GM12874 (cell line): Measurements from ENCODE around the gene RIN1.

Experiments
- TF ChIP-seq, protein P1 (sequence below): IDR thresholded peaks from 2 replicates; pipeline ENCODE4 v1.5.1; 2011; ENCODE audit warnings: low read depth, mild to moderate bottlenecking, control low read depth, low read length, moderate library complexity; ENCODE audit not compliant: insufficient read depth

The RIN1 gene

DNA sequence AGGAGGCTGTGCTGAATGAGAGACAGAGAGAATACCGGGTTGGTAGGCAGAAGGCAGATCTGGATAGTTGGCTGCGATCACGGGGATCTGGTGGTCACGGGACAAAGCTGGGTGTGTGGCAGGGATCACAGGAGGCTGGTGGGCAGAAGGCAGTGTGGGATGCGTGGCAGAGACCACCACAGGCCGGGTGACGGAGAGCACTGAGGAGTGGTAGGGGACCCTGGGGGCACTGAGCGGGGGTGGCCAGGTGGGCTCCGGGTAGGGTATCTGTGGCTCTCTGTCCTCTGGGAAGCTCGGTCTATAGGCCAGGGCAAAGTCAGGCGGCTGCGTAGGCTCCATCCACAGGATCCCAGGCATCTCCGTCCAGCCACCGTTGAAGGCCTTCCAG lies 20.7 kb downstream of the RIN1 start:
- TF ChIP-seq, protein P1, sequence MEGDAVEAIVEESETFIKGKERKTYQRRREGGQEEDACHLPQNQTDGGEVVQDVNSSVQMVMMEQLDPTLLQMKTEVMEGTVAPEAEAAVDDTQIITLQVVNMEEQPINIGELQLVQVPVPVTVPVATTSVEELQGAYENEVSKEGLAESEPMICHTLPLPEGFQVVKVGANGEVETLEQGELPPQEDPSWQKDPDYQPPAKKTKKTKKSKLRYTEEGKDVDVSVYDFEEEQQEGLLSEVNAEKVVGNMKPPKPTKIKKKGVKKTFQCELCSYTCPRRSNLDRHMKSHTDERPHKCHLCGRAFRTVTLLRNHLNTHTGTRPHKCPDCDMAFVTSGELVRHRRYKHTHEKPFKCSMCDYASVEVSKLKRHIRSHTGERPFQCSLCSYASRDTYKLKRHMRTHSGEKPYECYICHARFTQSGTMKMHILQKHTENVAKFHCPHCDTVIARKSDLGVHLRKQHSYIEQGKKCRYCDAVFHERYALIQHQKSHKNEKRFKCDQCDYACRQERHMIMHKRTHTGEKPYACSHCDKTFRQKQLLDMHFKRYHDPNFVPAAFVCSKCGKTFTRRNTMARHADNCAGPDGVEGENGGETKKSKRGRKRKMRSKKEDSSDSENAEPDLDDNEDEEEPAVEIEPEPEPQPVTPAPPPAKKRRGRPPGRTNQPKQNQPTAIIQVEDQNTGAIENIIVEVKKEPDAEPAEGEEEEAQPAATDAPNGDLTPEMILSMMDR, result no peak

GRCh38 chr11:66314561-66315497 lies 21.4 kb downstream of the RIN1 start:
- TF ChIP-seq, protein P1, result no peak

DNA sequence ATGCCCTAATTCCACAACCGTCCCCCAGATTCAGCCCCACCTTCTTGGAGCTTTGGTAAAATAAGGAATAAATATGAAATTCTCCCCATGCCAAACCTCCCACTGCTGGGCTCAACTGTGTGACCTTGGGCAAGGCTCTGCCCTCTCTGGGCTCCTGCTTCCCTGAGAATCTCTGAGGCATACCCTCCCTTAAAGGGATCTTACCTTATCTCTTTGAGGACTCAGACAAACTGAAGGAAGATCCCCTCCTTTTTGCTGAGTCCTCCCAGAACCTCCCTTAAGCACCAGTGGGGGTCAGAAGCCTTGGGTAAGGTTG lies 22.1 kb downstream of the RIN1 start:
- TF ChIP-seq, protein P1, result no peak

DNA sequence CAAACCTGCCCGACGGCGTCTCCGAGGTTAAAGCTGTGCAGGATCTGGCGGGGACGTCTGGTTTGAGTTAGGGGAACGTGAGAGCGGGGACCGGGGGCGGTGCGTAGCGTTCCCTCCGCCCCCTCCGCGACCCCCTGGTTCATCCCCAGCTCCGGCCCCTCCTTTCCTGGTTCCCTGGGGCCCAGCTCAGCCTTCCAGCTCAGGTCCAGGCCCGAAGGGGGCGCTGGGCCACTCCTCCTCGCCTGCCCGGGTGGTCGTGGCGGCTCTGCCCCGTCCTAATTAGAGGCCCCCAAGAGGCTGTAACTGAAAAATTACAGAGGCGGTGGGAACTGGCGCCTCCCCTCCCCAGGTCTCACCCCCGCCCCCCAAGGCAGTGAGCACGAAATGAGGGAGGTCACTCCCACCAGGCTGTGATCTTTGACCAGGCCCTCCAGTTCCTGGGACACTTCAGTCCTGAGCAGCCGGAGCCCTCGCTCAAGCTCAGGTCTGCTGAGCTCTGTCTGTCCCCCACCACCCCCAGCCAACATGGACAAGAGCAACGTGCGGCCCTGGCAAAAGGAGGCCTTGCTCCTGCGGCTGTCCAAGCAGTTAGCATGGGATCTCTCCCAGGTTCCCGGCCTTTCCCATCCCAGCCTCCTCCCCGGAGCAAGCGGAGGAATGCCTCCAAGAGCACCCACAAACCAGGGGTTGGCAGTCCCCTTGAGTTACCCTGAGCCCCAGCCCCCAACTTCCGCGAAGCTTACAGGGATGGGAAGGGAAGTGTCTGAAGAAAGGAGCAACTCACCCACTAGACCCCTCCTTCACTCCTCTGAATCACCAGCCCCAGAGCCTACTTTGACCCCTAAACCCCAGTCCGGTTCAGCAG lies 22.7 kb downstream of the RIN1 start:
- TF ChIP-seq, protein P1, result no peak

- TF ChIP-seq, protein P1, result no peak
Measured at GRCh38 chr11:66312549-66313320, 23.5 kb downstream of the RIN1 start.

DNA sequence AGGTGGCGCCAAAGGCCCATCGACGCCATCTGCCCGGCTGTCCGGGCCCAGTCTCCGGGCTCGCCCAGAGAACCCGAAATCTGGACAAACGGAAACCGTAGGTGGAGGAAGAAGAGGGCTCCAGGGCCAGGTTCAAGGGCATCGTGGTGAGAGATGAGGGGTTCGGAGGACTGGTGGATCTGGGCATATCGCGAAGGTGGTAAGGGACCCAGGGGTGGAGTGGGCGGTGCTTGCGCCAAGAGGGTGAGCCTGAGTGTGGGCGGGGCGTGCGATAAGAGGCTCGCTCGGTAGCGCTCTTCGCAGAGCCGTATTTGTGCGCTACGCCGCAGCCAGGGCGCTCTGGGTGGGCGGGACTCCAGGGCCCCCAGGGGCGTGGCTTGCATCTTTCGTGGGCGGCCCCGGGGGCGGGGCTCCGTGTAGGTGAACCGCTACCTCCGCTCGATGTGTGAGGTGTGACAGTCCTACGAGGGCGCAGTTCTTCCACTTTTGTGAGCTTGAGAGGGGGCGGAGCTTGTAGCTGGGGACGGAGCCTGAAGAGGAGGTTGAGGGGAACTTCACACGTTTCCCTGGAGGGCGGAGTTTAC lies 24.2 kb downstream of the RIN1 start:
- TF ChIP-seq, protein P1, result no peak
